ENCODE results near the gene ATP2B3. TPM values are rescaled to one million over a fixed set of nuclear protein-coding genes. Genes with fewer than 3 reads are reported as not detected.

ATP2B3 gene
- total RNA-seq, 6 donors from 2014 or later: 0.10 to 0.55 (median 0.33) TPM; not detected in 2

DNA sequence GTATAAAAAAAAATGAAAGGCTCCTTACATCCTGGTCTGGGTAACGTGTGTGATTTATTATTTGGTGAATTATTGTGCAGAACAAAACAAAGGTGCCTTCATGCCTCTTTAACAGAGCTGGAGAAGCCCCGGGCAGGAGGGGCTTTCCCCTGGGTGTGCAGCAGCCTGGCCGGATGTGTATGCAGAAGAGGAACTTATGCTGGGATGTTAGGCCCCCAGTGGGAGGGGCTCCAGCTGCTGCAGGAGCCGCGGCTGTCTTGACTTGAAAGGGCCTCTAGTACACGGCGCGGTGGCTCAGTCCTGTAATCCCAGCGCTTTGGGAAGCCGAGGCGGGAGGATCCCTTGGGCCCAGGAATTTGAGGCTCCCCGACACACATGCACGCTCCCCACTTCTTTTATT lies 65.5 kb downstream of the ATP2B3 start:
- no peak overlapping the region for H3K4me3 ChIP-seq
- H3K27ac ChIP-seq: no peak overlapping the region
- H3K9me3 ChIP-seq: no peaks in the 10 kb centered on the region
- ATAC-seq (ENCODE audit: low FRiP score in 2 of 2): no peak
- 18 to 51% methylated on average over 9 to 11 of the region's 13 CpGs for WGBS, 2 donors
- H3K27me3 ChIP-seq: no peaks in the 10 kb centered on the region
- H3K36me3 ChIP-seq: peaks cover 0 to 15% (median 5%) of the 10 kb centered on the region in 4 donors
- H3K4me1 ChIP-seq: peaks cover 0 to 5% (median 0%) of the 10 kb centered on the region in 4 donors
- TF ChIP-seq EP300 (IDR thresholded peaks at IDR 0.05): no peak
- TF ChIP-seq, protein P1, sequence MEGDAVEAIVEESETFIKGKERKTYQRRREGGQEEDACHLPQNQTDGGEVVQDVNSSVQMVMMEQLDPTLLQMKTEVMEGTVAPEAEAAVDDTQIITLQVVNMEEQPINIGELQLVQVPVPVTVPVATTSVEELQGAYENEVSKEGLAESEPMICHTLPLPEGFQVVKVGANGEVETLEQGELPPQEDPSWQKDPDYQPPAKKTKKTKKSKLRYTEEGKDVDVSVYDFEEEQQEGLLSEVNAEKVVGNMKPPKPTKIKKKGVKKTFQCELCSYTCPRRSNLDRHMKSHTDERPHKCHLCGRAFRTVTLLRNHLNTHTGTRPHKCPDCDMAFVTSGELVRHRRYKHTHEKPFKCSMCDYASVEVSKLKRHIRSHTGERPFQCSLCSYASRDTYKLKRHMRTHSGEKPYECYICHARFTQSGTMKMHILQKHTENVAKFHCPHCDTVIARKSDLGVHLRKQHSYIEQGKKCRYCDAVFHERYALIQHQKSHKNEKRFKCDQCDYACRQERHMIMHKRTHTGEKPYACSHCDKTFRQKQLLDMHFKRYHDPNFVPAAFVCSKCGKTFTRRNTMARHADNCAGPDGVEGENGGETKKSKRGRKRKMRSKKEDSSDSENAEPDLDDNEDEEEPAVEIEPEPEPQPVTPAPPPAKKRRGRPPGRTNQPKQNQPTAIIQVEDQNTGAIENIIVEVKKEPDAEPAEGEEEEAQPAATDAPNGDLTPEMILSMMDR (IDR thresholded peaks at IDR 0.05): no peak
- TF ChIP-seq POLR2AphosphoS5 (IDR thresholded peaks at IDR 0.05): no peak
- TF ChIP-seq POLR2A (IDR thresholded peaks at IDR 0.05): no peak
- peak in 1 of 2 donors; percentile 40 for DNase-seq

DNA sequence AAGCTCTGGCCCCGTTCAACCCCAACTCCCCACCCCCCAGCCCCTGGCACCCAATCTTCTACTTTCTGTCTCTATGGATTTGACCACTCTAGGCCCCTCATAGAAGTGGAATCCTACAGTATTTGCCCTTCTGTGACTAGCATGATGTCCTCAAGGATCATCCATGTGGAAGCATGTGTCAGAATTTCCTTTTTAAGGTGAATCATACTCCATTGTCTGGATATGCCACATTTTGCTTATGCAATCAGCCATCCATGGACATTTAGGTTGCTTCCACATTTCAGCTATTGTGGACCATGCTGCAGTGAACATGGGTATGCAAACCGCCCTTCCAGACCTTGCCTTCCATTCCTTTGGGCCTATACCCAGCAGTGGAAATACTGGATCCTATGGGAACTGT lies 66.0 kb downstream of the ATP2B3 start:
- Histone ChIP-seq H3K9me3 (no peaks in the 10 kb centered on the region), H3K36me3 (peaks cover 0 to 20% (median 8%) of the 10 kb centered on the region in 4 donors), H3K27me3 (no peaks in the 10 kb centered on the region), H3K27ac (no peak overlapping the region), H3K4me1 (peaks cover 0 to 5% (median 0%) of the 10 kb centered on the region in 4 donors), H3K4me3 (no peak overlapping the region)
- ATAC-seq (ENCODE audit: low FRiP score in 2 of 2): no peak
- TF ChIP-seq EP300 (IDR thresholded peaks at IDR 0.05) (no peak), POLR2A (IDR thresholded peaks at IDR 0.05) (no peak), POLR2AphosphoS5 (IDR thresholded peaks at IDR 0.05) (no peak)
- TF ChIP-seq, protein P1 (IDR thresholded peaks at IDR 0.05): no peak
- DNase-seq: no peak
- WGBS, 2 donors: 67 to 92% methylated on average over 1 to 2 of the region's 2 CpGs

DNA sequence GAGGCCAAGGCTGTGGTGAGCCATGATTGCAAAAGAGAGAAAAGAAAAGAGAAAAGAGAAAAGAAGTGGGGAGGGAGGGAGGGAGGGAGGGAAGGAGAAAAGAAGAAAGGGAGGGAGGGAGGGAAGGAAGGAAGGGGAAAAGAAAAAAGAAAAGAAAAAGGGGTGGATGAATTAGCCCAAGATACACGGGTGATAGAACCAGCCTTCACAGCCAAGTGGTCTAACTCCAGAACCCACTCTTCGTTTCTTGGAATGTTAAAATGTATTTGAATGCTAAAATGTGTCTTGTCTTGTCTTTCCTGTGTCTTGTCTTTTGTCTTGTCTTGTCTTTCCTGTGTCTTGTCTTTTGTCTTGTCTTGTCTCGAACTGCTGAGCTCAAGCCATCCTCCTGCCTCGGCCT lies 68.4 kb downstream of the ATP2B3 start:
- Histone ChIP-seq H3K4me3 (no peak overlapping the region), H3K27me3 (no peaks in the 10 kb centered on the region), H3K27ac (no peak overlapping the region), H3K9me3 (no peaks in the 10 kb centered on the region), H3K36me3 (peaks cover 0 to 30% (median 8%) of the 10 kb centered on the region in 4 donors), H3K4me1 (peaks cover 0 to 5% (median 0%) of the 10 kb centered on the region in 4 donors)
- no peak for DNase-seq
- no peak for TF ChIP-seq EP300 (IDR thresholded peaks at IDR 0.05)
- TF ChIP-seq POLR2AphosphoS5 (IDR thresholded peaks at IDR 0.05): no peak
- WGBS, 2 donors: 86 to 96% methylated on average over 4 of the region's 4 CpGs
- ATAC-seq (ENCODE audit: low FRiP score in 2 of 2): no peak

DNA sequence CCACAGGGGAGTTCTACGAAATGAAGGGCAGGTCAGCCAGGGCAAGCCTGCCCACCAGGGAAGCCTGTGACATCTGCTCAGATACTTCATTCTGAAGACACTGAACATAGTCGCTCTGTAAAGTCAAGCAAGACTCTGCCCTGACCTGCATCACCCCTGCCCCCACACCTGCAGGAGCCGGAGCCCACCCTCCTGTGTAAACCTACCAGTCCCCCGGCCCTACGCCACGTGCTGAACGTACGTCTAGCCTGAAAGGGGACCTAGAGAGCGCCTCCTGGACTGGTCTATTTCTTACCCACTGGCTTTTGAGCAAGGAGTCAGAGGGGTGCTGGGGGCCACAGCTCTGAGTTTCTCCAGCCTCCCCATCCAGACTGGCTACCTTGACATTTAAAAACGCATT lies 69.9 kb downstream of the ATP2B3 start:
- peaks cover 0 to 41% (median 16%) of the 10 kb centered on the region in 4 donors for H3K36me3 ChIP-seq
- DNase-seq (no peak), ATAC-seq (ENCODE audit: low FRiP score in 2 of 2) (no peak)
- no peak overlapping the region for H3K4me3 ChIP-seq
- H3K27ac ChIP-seq: no peak overlapping the region
- H3K4me1 ChIP-seq: peaks cover 0 to 5% (median 0%) of the 10 kb centered on the region in 4 donors
- 80 to 92% methylated on average over 2 to 10 of the region's 10 CpGs for WGBS, 2 donors
- H3K9me3 ChIP-seq: no peaks in the 10 kb centered on the region
- H3K27me3 ChIP-seq: no peaks in the 10 kb centered on the region
- no peak for TF ChIP-seq EP300 (IDR thresholded peaks at IDR 0.05)
- TF ChIP-seq, protein P1 (IDR thresholded peaks at IDR 0.05): no peak
- TF ChIP-seq POLR2AphosphoS5 (IDR thresholded peaks at IDR 0.05): no peak
- TF ChIP-seq POLR2A (IDR thresholded peaks at IDR 0.05): no peak

DNA sequence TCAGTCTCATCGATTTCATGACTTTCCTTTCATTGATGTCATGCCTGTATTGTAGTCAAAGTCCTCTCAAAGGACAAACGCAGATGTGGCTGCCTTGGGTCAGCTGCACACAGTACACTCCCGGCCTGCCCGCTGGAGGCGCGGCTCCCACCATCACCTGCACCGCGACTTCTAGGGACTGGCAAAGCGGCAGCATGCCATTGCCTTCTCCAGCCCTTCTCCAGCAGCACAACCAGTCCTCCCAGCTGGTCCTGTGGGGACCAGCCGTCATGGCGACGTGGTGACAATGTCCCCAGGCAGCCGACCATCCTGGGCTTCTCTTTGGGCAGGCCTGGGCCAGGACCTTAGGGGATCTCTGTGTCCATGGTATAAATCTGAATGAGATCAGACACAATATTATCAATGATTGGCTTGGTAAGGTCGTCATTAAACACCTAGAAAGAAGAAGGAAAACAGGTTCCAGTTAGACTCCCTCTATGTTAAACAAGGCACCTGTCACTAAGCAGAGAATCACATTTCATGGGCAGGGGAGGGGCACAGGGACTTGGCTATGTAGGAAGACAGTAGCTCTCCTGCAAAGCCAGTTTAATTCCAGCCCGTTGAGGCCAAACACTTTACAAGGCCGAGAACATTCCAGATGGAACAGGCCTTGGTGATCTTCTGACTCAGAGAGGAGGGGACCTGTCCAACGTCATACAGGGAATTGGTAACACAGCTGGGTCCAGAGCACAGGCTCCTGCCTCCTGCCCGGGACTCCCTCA lies 70.8 kb downstream of the ATP2B3 start:
- no peaks in the 10 kb centered on the region for H3K27me3 ChIP-seq
- H3K4me1 ChIP-seq: no peaks in the 10 kb centered on the region
- no peaks in the 10 kb centered on the region for H3K9me3 ChIP-seq
- peak in 1 of 2 donors; percentile 32 for DNase-seq
- no peak overlapping the region for H3K27ac ChIP-seq
- WGBS, 2 donors: 87 to 97% methylated on average over 13 to 18 of the region's 18 CpGs
- peaks cover 0 to 49% (median 17%) of the 10 kb centered on the region in 4 donors for H3K36me3 ChIP-seq
- no peak overlapping the region for H3K4me3 ChIP-seq
- ATAC-seq (ENCODE audit: low FRiP score in 2 of 2): no peak
- TF ChIP-seq POLR2A (IDR thresholded peaks at IDR 0.05) (no peak), POLR2AphosphoS5 (IDR thresholded peaks at IDR 0.05) (no peak), EP300 (IDR thresholded peaks at IDR 0.05) (no peak)
- TF ChIP-seq, protein P1 (IDR thresholded peaks at IDR 0.05): no peak

All from upper lobe of left lung (tissue), 6 donors.